SKM-1 (cell line): ENCODE data around the gene SPAST.
"Not testable (repeated sequence)": the region's sequence is repeated elsewhere in the genome, so short reads cannot be mapped to it uniquely, and the experiment has no call there.

Source experiments
- DNase-seq: peaks from one replicate; lab custom pipeline; 2025; ENCODE audit not compliant: unreplicated experiment; lab: John Stamatoyannopoulos, UW

SPAST gene

GRCh38 chr2:32063310-32064020, at the start of gene SPAST:
Gene SPAST, plus strand, starts transcription at chr2:32063556. Its CDS starts 276 bp downstream, at chr2:32063832.
- DNase-seq = peak; percentile 93

GRCh38 chr2:32018789-32019482, 44.4 kb upstream of the SPAST start:
- DNase-seq = not testable (repeated sequence)

- not testable (repeated sequence) for DNase-seq
Observed at GRCh38 chr2:32034198-32034887, 29.0 kb upstream of the SPAST start.

- peak; percentile 84 for DNase-seq
Observed at GRCh38 chr2:32039447-32040219, 23.7 kb upstream of the SPAST start, which contains the start of gene DPY30. Gene DPY30, minus strand, starts transcription at chr2:32039805. Its CDS starts 349 bp downstream, at chr2:32039456.

GRCh38 chr2:32043561-32043960, 19.8 kb upstream of the SPAST start:
- DNase-seq = no peak

- no peak for DNase-seq
Observed at GRCh38 chr2:32051836-32052439, 11.4 kb upstream of the SPAST start.

GRCh38 chr2:32054583-32054982, 8.8 kb upstream of the SPAST start:
- not testable (repeated sequence) for DNase-seq

- no peak for DNase-seq
Observed at GRCh38 chr2:32058130-32058529, 5.2 kb upstream of the SPAST start.

GRCh38 chr2:32060266-32060665, 3.1 kb upstream of the SPAST start:
- DNase-seq = no peak

GRCh38 chr2:32061430-32061829, 1.9 kb upstream of the SPAST start:
- DNase-seq = no peak

GRCh38 chr2:32061973-32062861, 1.1 kb upstream of the SPAST start:
- DNase-seq = no peak

- DNase-seq = no peak
Observed at GRCh38 chr2:32064021-32064601, 755 bp downstream of the SPAST start.

GRCh38 chr2:32064713-32065112, 1.4 kb downstream of the SPAST start:
- no peak for DNase-seq

- no peak for DNase-seq
Observed at GRCh38 chr2:32067549-32067948, 4.2 kb downstream of the SPAST start.

- no peak for DNase-seq
Observed at GRCh38 chr2:32074134-32074506, 10.8 kb downstream of the SPAST start.

GRCh38 chr2:32095671-32096070, 32.3 kb downstream of the SPAST start:
- DNase-seq = no peak

GRCh38 chr2:32108111-32108510, 44.8 kb downstream of the SPAST start:
- no peak for DNase-seq

GRCh38 chr2:32118055-32118454, 54.7 kb downstream of the SPAST start:
- DNase-seq = no peak

- no peak for DNase-seq
Observed at GRCh38 chr2:32119161-32119560, 55.8 kb downstream of the SPAST start.
